ENCODE results near the gene CMSS1. TPM values are rescaled to one million over a fixed set of nuclear protein-coding genes. Genes with fewer than 3 reads are reported as not detected.

CMSS1 gene
- total RNA-seq, 4 donors from 2014 or later = 9.2 to 18.5 (median 12.9) TPM

DNA sequence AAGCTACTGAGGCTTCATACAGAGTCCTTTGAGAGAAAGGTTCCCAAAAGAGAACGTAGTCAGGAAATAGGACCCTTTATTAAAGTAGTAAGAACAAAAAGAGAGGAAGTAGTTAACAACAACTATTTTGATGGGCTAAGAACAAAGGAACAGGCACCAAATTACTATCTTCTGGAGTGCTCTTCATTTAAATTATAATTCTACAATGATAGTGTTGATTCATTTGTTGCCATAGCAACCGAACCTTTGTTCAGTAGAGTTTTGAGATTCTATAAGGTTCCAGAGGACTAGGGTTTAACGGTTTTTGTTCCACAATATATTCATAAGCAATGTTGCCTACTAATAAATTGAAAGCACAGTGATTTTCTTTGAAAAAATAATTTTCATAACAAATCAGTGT, 78.8 kb downstream of the CMSS1 start:
- peak overlapping the region in 1 of 4 donors; percentile 2 for H3K27ac ChIP-seq

DNA sequence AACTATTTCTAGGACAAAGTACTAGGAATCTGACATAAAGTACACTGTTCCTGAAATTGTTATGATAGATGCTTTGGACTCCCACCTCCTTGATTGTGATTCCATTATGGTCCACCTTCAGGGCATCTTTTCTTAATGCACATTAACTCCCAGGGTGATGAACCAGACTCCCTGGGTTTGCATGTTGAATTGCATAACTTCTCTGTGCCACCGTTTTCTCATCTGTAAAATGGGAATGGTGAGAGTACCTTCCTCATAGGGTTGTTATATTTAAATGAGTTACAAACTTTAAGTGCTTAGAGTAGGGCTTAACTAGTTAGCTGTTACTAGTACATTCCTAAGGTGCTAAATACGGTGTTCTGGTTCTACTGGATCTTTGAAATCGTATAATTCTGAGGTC, 81.9 kb downstream of the CMSS1 start:
- Histone ChIP-seq H3K27me3 (no peaks in the 10 kb centered on the region), H3K36me3 (no peaks in the 10 kb centered on the region), H3K4me3 (no peak overlapping the region), H3K4me1 (peaks cover 9 to 17% (median 15%) of the 10 kb centered on the region in 3 donors), H3K27ac (no peak overlapping the region), H3K9me3 (no peaks in the 10 kb centered on the region)
- 96 to 99% methylated on average over 3 of the region's 3 CpGs for WGBS, 2 donors
- intact Hi-C loops (cut with DNase I) = no loop called here
- no peak for TF ChIP-seq POLR2A (IDR thresholded peaks at IDR 0.05)
- no peak for DNase-seq

More for the DNA sequence above, 78.8 kb downstream of the CMSS1 start:
- TF ChIP-seq, protein P1, sequence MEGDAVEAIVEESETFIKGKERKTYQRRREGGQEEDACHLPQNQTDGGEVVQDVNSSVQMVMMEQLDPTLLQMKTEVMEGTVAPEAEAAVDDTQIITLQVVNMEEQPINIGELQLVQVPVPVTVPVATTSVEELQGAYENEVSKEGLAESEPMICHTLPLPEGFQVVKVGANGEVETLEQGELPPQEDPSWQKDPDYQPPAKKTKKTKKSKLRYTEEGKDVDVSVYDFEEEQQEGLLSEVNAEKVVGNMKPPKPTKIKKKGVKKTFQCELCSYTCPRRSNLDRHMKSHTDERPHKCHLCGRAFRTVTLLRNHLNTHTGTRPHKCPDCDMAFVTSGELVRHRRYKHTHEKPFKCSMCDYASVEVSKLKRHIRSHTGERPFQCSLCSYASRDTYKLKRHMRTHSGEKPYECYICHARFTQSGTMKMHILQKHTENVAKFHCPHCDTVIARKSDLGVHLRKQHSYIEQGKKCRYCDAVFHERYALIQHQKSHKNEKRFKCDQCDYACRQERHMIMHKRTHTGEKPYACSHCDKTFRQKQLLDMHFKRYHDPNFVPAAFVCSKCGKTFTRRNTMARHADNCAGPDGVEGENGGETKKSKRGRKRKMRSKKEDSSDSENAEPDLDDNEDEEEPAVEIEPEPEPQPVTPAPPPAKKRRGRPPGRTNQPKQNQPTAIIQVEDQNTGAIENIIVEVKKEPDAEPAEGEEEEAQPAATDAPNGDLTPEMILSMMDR (IDR thresholded peaks at IDR 0.05) = no peak
- TF ChIP-seq POLR2A (IDR thresholded peaks at IDR 0.05) = no peak
- intact Hi-C loops (cut with DNase I) = no loop called here
- 68 to 77% methylated on average over 3 of the region's 3 CpGs for WGBS, 2 donors
- peaks cover 8 to 11% (median 11%) of the 10 kb centered on the region in 3 donors for H3K4me1 ChIP-seq
- no peak for DNase-seq
- no peaks in the 10 kb centered on the region for H3K27me3 ChIP-seq
- H3K4me3 ChIP-seq = no peak overlapping the region
- no peaks in the 10 kb centered on the region for H3K9me3 ChIP-seq
- no peaks in the 10 kb centered on the region for H3K36me3 ChIP-seq

DNA sequence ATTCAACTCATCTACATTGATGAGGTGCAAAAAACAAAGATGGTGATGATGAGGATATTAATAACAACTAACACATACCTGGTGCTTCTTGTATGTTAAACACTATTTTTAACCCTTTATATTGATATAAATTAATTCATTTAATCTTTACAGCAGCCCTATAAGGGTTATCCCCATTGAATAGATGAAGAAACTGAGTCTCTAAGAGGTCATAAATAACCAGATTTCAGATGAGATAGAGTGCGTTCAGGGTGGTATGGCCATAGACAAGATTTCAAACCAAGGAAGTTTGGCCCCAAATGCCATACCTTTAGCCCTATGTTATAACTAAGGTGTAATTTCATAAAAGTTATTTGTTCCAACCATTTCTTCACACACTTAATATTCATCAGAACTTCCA, 82.6 kb downstream of the CMSS1 start:
- intact Hi-C loops (cut with DNase I) = no loop called here
- H3K27ac ChIP-seq = peak overlapping the region in 2 of 4 donors; percentile 65 to 81
- 89 to 100% methylated on average over 1 of the region's 1 CpG for WGBS, 2 donors

DNA sequence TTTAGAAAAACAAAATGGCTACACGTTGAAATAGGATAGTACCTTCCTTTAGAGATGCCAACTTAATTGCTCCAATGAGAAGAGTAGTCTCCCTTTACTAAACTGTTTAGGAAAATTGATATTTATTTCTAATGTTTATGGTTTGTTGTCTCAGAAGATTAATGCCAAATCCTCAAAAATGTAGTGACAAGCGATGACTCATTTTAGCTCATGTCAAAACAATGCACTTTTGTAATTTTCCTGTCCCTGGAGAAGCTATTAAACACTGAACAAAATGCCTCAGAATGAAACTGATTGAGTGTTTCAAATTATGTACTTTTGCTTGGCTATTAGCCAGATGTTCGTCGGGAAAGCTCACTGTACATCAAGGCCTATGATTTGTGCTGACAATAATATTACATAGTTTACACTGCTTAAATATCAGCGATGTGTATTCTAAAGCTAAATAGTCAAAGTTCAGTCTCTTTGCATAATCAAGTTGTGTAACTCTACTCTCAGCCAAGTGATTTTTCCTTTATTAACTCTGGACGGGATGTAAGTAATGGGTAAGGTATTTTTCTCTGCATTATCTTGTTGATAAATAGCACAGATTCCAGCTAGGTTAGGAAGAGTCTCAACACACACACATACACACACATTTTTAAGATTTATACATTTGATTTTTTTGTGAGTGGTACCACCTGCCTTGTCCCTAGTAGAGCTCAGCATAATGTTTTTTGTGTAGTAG, 83.7 kb downstream of the CMSS1 start:
- WGBS, 2 donors = 8 to 15% methylated on average over 6 of the region's 6 CpGs
- Histone ChIP-seq H3K9me3 (no peaks in the 10 kb centered on the region), H3K27me3 (no peaks in the 10 kb centered on the region), H3K36me3 (no peaks in the 10 kb centered on the region), H3K27ac (peak overlapping the region in 3 of 4 donors; percentile 50 to 81 (median 65)), H3K4me3 (peak overlapping the region in 1 of 4 donors; percentile 20), H3K4me1 (peaks cover 9 to 15% (median 13%) of the 10 kb centered on the region in 3 donors)
- TF ChIP-seq, protein P1 (IDR thresholded peaks at IDR 0.05) = no peak
- TF ChIP-seq POLR2A (IDR thresholded peaks at IDR 0.05) = no peak
- no peak for DNase-seq
- intact Hi-C loops (cut with DNase I) = no loop called here

More for the DNA sequence above, 82.6 kb downstream of the CMSS1 start:
- Histone ChIP-seq H3K4me3 (no peak overlapping the region), H3K27me3 (no peaks in the 10 kb centered on the region), H3K36me3 (no peaks in the 10 kb centered on the region), H3K4me1 (peaks cover 9 to 17% (median 15%) of the 10 kb centered on the region in 3 donors), H3K9me3 (no peaks in the 10 kb centered on the region)
- TF ChIP-seq, protein P1 (IDR thresholded peaks at IDR 0.05) = no peak
- TF ChIP-seq POLR2A (IDR thresholded peaks at IDR 0.05) = no peak
- DNase-seq = no peak

DNA sequence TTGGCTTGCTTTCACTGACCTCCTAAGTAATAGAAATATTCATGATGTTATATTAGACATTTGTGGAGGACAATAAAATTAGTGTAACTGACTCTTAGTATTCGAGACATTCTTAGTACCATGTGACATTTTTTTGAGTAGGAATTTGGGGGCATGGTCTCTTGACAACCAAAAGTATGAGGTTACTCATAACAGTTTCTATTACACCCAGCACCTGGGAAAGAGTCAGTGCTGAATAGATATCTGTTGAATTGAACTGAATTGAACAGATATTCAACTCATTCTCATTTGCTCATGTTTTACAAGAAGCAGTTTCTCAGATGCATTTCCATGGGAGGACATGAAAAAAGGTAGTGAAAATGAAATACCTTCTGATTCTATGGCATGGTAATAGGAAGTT, 84.4 kb downstream of the CMSS1 start:
- no peak for DNase-seq
- no peak for TF ChIP-seq POLR2A (IDR thresholded peaks at IDR 0.05)
- TF ChIP-seq, protein P1 (IDR thresholded peaks at IDR 0.05) = no peak

More for the DNA sequence above, 84.4 kb downstream of the CMSS1 start:
- intact Hi-C loops (cut with DNase I) = no loop called here
- Histone ChIP-seq H3K36me3 (no peaks in the 10 kb centered on the region), H3K4me1 (peaks cover 9 to 15% (median 13%) of the 10 kb centered on the region in 3 donors), H3K27ac (peak overlapping the region in 3 of 4 donors; percentile 50 to 81 (median 65)), H3K4me3 (no peak overlapping the region), H3K9me3 (no peaks in the 10 kb centered on the region), H3K27me3 (no peaks in the 10 kb centered on the region)
- WGBS, 2 donors = 71 to 81% methylated on average over 1 of the region's 1 CpG
